ENCODE results near the gene SPATA32. TPM values are rescaled to one million over a fixed set of nuclear protein-coding genes. Genes with fewer than 3 reads are reported as not detected.

Gene SPATA32
- total RNA-seq, 1 donor: not detected

DNA sequence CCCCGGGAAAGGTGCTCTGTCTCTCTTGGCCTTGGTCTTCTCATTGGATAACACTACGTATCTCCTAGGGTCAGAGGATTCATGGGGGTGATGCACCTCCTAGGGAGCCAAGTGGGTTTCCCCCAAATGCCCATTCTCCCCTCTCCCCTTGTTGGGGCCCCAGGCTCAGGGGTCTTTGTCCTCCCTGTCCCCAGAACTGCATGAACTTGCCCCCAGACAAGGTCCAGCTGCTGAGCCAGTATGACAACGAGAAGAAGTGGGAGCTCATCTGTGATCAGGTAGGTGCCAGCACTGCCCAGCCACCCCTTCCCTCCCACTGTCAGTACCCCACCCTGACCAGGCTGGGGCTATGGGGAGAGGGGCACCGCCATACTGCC, 31.5 kb downstream of the SPATA32 start:
- TF ChIP-seq, protein P1, sequence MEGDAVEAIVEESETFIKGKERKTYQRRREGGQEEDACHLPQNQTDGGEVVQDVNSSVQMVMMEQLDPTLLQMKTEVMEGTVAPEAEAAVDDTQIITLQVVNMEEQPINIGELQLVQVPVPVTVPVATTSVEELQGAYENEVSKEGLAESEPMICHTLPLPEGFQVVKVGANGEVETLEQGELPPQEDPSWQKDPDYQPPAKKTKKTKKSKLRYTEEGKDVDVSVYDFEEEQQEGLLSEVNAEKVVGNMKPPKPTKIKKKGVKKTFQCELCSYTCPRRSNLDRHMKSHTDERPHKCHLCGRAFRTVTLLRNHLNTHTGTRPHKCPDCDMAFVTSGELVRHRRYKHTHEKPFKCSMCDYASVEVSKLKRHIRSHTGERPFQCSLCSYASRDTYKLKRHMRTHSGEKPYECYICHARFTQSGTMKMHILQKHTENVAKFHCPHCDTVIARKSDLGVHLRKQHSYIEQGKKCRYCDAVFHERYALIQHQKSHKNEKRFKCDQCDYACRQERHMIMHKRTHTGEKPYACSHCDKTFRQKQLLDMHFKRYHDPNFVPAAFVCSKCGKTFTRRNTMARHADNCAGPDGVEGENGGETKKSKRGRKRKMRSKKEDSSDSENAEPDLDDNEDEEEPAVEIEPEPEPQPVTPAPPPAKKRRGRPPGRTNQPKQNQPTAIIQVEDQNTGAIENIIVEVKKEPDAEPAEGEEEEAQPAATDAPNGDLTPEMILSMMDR (IDR thresholded peaks at IDR 0.05; ENCODE audit: extremely low read depth, low read depth, low read length): no peak
- H4K20me1 ChIP-seq (ENCODE audit: insufficient read depth, low read length): no peaks in the 10 kb centered on the region
- H3K4me3 ChIP-seq (ENCODE audit: insufficient read depth, low read length): no peak overlapping the region
- no peak overlapping the region for H3K27ac ChIP-seq (ENCODE audit: low read depth, low read length)
- H3K4me1 ChIP-seq (ENCODE audit: insufficient read depth, low read length): peaks cover 41% of the 10 kb centered on the region
- H3K4me2 ChIP-seq (ENCODE audit: insufficient read depth, low read length): no peak overlapping the region
- no peak overlapping the region for H2AFZ ChIP-seq (ENCODE audit: low read length)
- peak; percentile 73 for DNase-seq (ENCODE audit: insufficient read length, low spot score, missing footprints)
- no peaks in the 10 kb centered on the region for H3K9me3 ChIP-seq (ENCODE audit: low read depth, low read length)
- no peaks in the 10 kb centered on the region for H3K79me2 ChIP-seq (ENCODE audit: insufficient read depth, low read length)
- H3K27me3 ChIP-seq (ENCODE audit: insufficient read depth, low read length): no peaks in the 10 kb centered on the region
- no peaks in the 10 kb centered on the region for H3K36me3 ChIP-seq (ENCODE audit: insufficient read depth, low read length)

DNA sequence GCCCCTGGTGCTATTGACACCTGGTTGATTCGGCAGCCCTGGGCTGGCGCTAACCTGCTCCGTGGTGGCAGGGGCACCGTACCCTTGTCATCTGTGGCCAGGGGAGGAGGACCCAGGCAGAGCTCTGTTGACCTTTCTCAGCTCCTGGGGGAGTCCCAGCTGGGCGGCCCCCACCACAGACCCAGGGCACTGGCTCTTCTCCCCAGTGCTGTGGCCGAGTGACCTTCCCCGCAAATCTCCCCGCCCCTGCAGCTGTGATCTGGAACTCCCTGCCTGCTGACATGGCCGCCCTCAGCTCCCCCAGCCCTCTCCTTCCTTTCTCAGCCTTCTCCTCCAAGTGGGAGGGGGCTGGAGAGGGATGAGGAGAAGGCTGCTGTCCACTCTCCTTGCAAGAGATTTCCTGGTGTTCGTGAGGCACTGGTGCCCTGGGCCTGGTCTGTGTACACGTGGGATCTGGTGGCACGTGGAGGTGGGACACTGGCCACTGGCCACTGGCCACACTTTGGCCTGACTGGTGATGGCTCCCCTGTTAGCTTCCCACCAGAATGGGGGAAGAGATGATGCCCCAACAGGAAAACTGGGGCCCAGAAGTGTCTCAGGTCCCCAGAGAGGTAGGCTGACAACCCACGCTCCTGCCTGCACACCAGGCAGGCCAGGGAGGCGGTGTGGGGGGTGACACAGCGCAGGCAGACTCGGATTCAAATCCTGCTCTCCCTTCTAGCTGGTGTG, 32.0 kb downstream of the SPATA32 start:
- H3K27ac ChIP-seq (ENCODE audit: low read depth, low read length): peak overlapping the region; percentile 61
- TF ChIP-seq, protein P1 (IDR thresholded peaks at IDR 0.05; ENCODE audit: extremely low read depth, low read depth, low read length): no peak
- no peaks in the 10 kb centered on the region for H3K79me2 ChIP-seq (ENCODE audit: insufficient read depth, low read length)
- H2AFZ ChIP-seq (ENCODE audit: low read length): peak overlapping the region; percentile 38
- peak; percentile 87 for DNase-seq (ENCODE audit: insufficient read length, low spot score, missing footprints)
- H3K36me3 ChIP-seq (ENCODE audit: insufficient read depth, low read length): no peaks in the 10 kb centered on the region
- no peaks in the 10 kb centered on the region for H3K9me3 ChIP-seq (ENCODE audit: low read depth, low read length)
- peaks cover 45% of the 10 kb centered on the region for H3K4me1 ChIP-seq (ENCODE audit: insufficient read depth, low read length)
- H3K4me3 ChIP-seq (ENCODE audit: insufficient read depth, low read length): no peak overlapping the region
- peak overlapping the region; percentile 50 for H3K4me2 ChIP-seq (ENCODE audit: insufficient read depth, low read length)
- H3K27me3 ChIP-seq (ENCODE audit: insufficient read depth, low read length): no peaks in the 10 kb centered on the region
- H4K20me1 ChIP-seq (ENCODE audit: insufficient read depth, low read length): no peaks in the 10 kb centered on the region

DNA sequence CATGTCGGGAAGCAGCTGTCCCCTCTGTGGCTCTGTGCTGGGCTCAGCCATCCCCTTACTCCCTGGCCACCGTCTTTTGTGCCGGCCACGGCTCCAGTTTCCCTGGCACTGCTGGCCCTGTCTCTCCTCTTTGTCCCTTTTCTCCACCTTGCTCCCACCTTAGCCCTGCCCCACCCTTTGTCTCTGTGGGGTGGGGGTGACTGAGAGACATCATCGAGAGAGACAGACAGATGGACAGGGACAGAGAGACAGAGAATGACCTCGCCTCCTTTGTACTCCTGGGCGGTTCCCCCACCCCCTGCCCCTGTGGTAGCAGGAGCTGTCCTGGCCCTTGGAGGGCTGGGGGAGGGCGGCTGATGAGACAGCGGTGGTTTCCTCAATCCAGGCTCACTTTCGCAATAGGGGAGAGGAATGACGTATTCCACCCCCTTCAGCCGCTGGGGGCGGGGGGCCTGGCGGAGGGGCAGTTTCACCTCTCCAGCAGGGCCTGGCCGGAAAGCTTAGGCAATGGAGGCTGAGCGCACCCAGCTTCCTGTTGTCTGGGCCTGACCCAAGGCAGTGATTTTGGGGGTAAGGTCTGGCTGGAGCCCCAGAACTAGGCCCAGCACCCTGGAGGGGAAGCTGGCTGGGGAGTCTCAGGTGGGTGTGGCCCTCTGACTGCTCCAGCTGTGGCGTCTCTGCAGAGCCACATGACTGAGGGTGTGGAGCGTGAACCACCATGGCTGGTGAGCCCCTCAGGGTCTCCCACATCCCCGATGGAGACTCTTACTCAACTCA, 32.9 kb downstream of the SPATA32 start:
- Histone ChIP-seq H3K4me1 (ENCODE audit: insufficient read depth, low read length) (peaks cover 45% of the 10 kb centered on the region), H3K27me3 (ENCODE audit: insufficient read depth, low read length) (no peaks in the 10 kb centered on the region), H3K79me2 (ENCODE audit: insufficient read depth, low read length) (no peaks in the 10 kb centered on the region), H3K4me2 (ENCODE audit: insufficient read depth, low read length) (peak overlapping the region; percentile 50), H3K9me3 (ENCODE audit: low read depth, low read length) (no peaks in the 10 kb centered on the region), H3K4me3 (ENCODE audit: insufficient read depth, low read length) (peak overlapping the region; percentile 0), H3K27ac (ENCODE audit: low read depth, low read length) (peak overlapping the region; percentile 61), H3K36me3 (ENCODE audit: insufficient read depth, low read length) (no peaks in the 10 kb centered on the region), H4K20me1 (ENCODE audit: insufficient read depth, low read length) (no peaks in the 10 kb centered on the region), H2AFZ (ENCODE audit: low read length) (peak overlapping the region; percentile 41)
- TF ChIP-seq, protein P1 (IDR thresholded peaks at IDR 0.05; ENCODE audit: extremely low read depth, low read depth, low read length): no peak
- peak; percentile 100 for DNase-seq (ENCODE audit: insufficient read length, low spot score, missing footprints)
